DND-41 (cell line): ENCODE results near the gene CRYM.

Experiments used
- EZH2 ChIP-seq: IDR thresholded peaks from 3 replicates; pipeline ENCODE4 v1.6.1; 2012; ENCODE audit warnings: borderline replicate concordance, low read depth, mild to moderate bottlenecking, moderate library complexity, low read length, inconsistent platforms; ENCODE audit not compliant: severe bottlenecking
- TF ChIP-seq, protein P1 (sequence below): IDR thresholded peaks from 2 replicates; pipeline ENCODE4 v1.5.1; 2012; ENCODE audit warnings: borderline replicate concordance, low read length, moderate library complexity, mild to moderate bottlenecking; ENCODE audit not compliant: poor library complexity, severe bottlenecking; ENCODE audit errors: extremely low read depth

DNA sequence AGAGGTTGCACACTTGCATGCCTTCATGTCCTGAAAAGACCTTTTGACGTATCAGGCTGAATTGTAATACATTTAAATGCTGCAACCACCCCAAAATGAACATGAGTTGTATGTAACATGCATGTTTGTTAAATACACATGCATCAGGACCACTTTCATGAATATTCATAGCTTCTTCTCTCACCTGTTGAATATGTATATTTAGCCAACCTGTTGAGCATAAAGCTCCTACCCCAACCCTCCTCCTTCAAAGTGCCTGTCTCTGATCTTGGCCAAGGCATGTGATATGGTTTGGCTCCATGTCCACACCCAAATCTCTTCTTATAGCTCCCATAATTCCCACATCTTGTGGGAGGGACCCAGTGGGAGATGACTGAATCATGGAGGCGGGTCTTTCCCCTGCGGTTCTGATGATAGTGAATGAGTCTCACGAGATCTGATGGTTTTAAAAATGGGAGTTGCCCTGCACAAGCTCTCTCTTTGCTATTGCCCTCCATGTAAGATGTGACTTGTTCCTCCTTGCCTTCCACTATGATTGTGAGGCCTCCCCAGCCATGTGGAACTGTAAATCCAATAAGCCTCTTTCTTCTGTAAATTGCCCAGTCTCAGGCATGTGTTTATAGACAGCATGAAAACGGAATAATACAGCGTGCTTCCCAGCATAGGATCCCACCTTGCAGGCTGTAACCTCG lies 3.8 kb upstream of the CRYM start:
- TF ChIP-seq, protein P1, sequence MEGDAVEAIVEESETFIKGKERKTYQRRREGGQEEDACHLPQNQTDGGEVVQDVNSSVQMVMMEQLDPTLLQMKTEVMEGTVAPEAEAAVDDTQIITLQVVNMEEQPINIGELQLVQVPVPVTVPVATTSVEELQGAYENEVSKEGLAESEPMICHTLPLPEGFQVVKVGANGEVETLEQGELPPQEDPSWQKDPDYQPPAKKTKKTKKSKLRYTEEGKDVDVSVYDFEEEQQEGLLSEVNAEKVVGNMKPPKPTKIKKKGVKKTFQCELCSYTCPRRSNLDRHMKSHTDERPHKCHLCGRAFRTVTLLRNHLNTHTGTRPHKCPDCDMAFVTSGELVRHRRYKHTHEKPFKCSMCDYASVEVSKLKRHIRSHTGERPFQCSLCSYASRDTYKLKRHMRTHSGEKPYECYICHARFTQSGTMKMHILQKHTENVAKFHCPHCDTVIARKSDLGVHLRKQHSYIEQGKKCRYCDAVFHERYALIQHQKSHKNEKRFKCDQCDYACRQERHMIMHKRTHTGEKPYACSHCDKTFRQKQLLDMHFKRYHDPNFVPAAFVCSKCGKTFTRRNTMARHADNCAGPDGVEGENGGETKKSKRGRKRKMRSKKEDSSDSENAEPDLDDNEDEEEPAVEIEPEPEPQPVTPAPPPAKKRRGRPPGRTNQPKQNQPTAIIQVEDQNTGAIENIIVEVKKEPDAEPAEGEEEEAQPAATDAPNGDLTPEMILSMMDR = no peak
- no peak for TF ChIP-seq EZH2
